ENCODE results near the gene ZNF600.

GRCh38 chr19:52716522-52716921 lies 70.1 kb downstream of the ZNF600 start:
- no peak for TF ChIP-seq CTCF (optimal IDR thresholded peaks at IDR 0.05 in 1 of 3, IDR thresholded peaks at IDR 0.05 in 1 of 3, conservative IDR thresholded peaks at IDR 0.05 in 1 of 3; ENCODE audit: extremely low read depth in 1 of 3, insufficient read depth in 2 of 3, low read length in 3 of 3)
- TF ChIP-seq EZH2 (IDR thresholded peaks at IDR 0.05; ENCODE audit: low read length) = no peak
